BJ (cell line): Measurements from ENCODE around the gene PDHX. TPM values are rescaled to one million over a fixed set of nuclear protein-coding genes. Genes with fewer than 3 reads are reported as not detected.

Source experiments
- CTCF ChIA-PET: fragments of 350-600 bp; formaldehyde crosslinking; extraction: SDS; loops from one replicate; lab custom pipeline; 2021; ENCODE audit warnings: antibody characterized with exemption, inconsistent platforms; lab: Yijun Ruan, JAX
- POLR2A ChIA-PET: fragments of 300-600 bp; sonication (Branson Sonifier 250); formaldehyde crosslinking; extraction: SDS; loops from one replicate; lab custom pipeline; 2021; ENCODE audit warnings: antibody characterized with exemption; lab: Charles Lee
- DNase-seq: peaks from one replicate; pipeline ENCODE4 v3.0.0-alpha.2; 2011; ENCODE audit warnings: low read depth
- H3K27me3 ChIP-seq: 2 replicates; pipeline ENCODE4 v1.6.0; 2011; ENCODE audit warnings: low read length; ENCODE audit not compliant: control insufficient read depth, insufficient read depth
- H3K36me3 ChIP-seq: 2 replicates; pipeline ENCODE4 v1.5.1; 2011; ENCODE audit warnings: low read length; ENCODE audit not compliant: control insufficient read depth, insufficient read depth
- H3K4me3 ChIP-seq: 2 replicates; pipeline ENCODE4 v1.5.1; 2011; ENCODE audit warnings: low read depth, mild to moderate bottlenecking, control low read depth, low read length
- CTCF ChIP-seq: IDR thresholded peaks from 2 replicates; pipeline ENCODE4 v1.5.1; 2011; ENCODE audit warnings: low read depth, mild to moderate bottlenecking, control low read depth, inconsistent platforms, low read length, moderate library complexity; ENCODE audit not compliant: insufficient read depth
- polyA plus RNA-seq: library from polyadenylated mRNA; depleted of rRNA; stranded (reverse); fragments of >200 nt; gene quantifications from 2 replicates; pipeline ENCODE4 v1.2.3, GENCODE V29; 2011

Gene PDHX
- polyA plus RNA-seq, 1 experiment: 21.7 TPM

GRCh38 chr11:34929794-34930763 lies 13.7 kb downstream of the PDHX start:
- POLR2A ChIA-PET: no interaction called here
- Histone ChIP-seq H3K36me3 (no peaks in the 10 kb centered on the region), H3K27me3 (no peaks in the 10 kb centered on the region), H3K4me3 (no peak overlapping the region)
- CTCF ChIA-PET: interaction anchor here (2.3 kb wide), 1 partner anchor 462 kb away, joined by 9 read pairs; no protein-coding TSS in a partner anchor
- no peak for TF ChIP-seq CTCF
- no peak for DNase-seq

- no peak for DNase-seq
- ChIA-PET CTCF (no interaction called here), POLR2A (no interaction called here)
- Histone ChIP-seq H3K4me3 (no peak overlapping the region), H3K36me3 (peaks cover 3% of the 10 kb centered on the region; the same call in 1 of the 2 replicates), H3K27me3 (no peaks in the 10 kb centered on the region)
- no peak for TF ChIP-seq CTCF
Observed at GRCh38 chr11:34936945-34937629, 20.7 kb downstream of the PDHX start.

DNA sequence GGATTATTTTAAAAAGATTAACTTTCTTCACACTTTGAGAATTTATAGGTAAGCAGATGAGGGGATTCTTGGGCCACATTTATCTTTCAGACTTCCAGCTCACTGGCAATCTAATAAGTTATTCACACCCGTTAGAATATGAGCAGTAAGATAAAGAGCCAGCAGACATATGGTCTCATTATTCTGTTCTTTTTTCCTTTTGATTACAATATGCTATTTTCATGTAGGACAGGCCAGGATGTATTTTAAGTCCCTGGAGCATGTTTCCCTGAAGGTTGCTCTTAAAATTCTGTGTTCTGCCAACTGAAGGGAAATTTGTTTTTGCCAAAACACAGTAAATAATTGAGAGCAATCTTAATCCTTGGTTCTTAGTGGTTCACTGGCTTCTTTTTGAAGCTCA lies 22.2 kb downstream of the PDHX start:
- Histone ChIP-seq H3K4me3 (no peak overlapping the region), H3K36me3 (peaks cover 3% of the 10 kb centered on the region; the same call in 1 of the 2 replicates), H3K27me3 (no peaks in the 10 kb centered on the region)
- CTCF ChIA-PET: interaction anchor here (1.7 kb wide), 1 partner anchor 12 kb away, joined by 4 read pairs; no protein-coding TSS in a partner anchor
- no peak for DNase-seq
- POLR2A ChIA-PET: no interaction called here
- no peak for TF ChIP-seq CTCF

GRCh38 chr11:34940026-34940677 lies 23.7 kb downstream of the PDHX start:
- Histone ChIP-seq H3K4me3 (no peak overlapping the region), H3K36me3 (peaks cover 3% of the 10 kb centered on the region; the same call in 1 of the 2 replicates), H3K27me3 (no peaks in the 10 kb centered on the region)
- TF ChIP-seq CTCF: no peak
- CTCF ChIA-PET: interaction anchor here (0.5 to 1.7 kb wide), 4 partner anchors 14 to 546 kb away, joined by 3 to 4 read pairs (median 3); no protein-coding TSS in a partner anchor
- no peak for DNase-seq
- POLR2A ChIA-PET: no interaction called here
